NCI-H2196 treated with DMSO at 0.1 percent for 48 hours (cell line): Measurements from ENCODE around the gene RIMS1.

Experiments used
- DNase-seq: peaks from one replicate; lab custom pipeline; 2025; ENCODE audit not compliant: unreplicated experiment; lab: John Stamatoyannopoulos, UW

RIMS1 gene

GRCh38 chr6:72081871-72082270 is 195.5 kb downstream of the RIMS1 start:
- DNase-seq = no peak

GRCh38 chr6:72083976-72084375 is 197.6 kb downstream of the RIMS1 start:
- no peak for DNase-seq

- no peak for DNase-seq
Observed at GRCh38 chr6:72084992-72085569, 198.7 kb downstream of the RIMS1 start.

- no peak for DNase-seq
Observed at GRCh38 chr6:72094506-72094905, 208.2 kb downstream of the RIMS1 start.

GRCh38 chr6:72102561-72102960 is 216.2 kb downstream of the RIMS1 start:
- no peak for DNase-seq

- no peak for DNase-seq
Observed at GRCh38 chr6:72111611-72112010, 225.3 kb downstream of the RIMS1 start.

GRCh38 chr6:72130327-72130726 is 244.0 kb downstream of the RIMS1 start:
- no peak for DNase-seq

- no peak for DNase-seq
Observed at GRCh38 chr6:72132427-72132826, 246.1 kb downstream of the RIMS1 start.

GRCh38 chr6:72132851-72133250 is 246.5 kb downstream of the RIMS1 start:
- no peak for DNase-seq

- no peak for DNase-seq
Observed at GRCh38 chr6:72133324-72133723, 247.0 kb downstream of the RIMS1 start.

GRCh38 chr6:72140795-72141194 is 254.4 kb downstream of the RIMS1 start:
- DNase-seq = no peak

- DNase-seq = no peak
Observed at GRCh38 chr6:72149715-72150114, 263.4 kb downstream of the RIMS1 start.

- no peak for DNase-seq
Observed at GRCh38 chr6:72151742-72152141, 265.4 kb downstream of the RIMS1 start.

GRCh38 chr6:72175916-72176315 is 289.6 kb downstream of the RIMS1 start:
- no peak for DNase-seq

GRCh38 chr6:72182337-72183246 is 296.2 kb downstream of the RIMS1 start:
- no peak for DNase-seq

- no peak for DNase-seq
Observed at GRCh38 chr6:72203983-72204382, 317.6 kb downstream of the RIMS1 start.

GRCh38 chr6:72205500-72205899 is 319.1 kb downstream of the RIMS1 start:
- no peak for DNase-seq

GRCh38 chr6:72206606-72207005 is 320.3 kb downstream of the RIMS1 start:
- no peak for DNase-seq

GRCh38 chr6:72212686-72213085 is 326.3 kb downstream of the RIMS1 start:
- no peak for DNase-seq

- DNase-seq = no peak
Observed at GRCh38 chr6:72213654-72214053, 327.3 kb downstream of the RIMS1 start.

- no peak for DNase-seq
Observed at GRCh38 chr6:72216222-72217068, 330.1 kb downstream of the RIMS1 start.

- DNase-seq = no peak
Observed at GRCh38 chr6:72217626-72218025, 331.3 kb downstream of the RIMS1 start.
